LNCAP (cell line): ENCODE results near the gene RAB9B.

ENCODE experiments used
- TF ChIP-seq, protein P1 (sequence below): fragments of 450-650 bp; IDR thresholded peaks from 2 replicates; pipeline ENCODE4 v1.5.1; 2017; ENCODE audit warnings: mild to moderate bottlenecking

Gene RAB9B

GRCh38 chrX:103828529-103828928, 3.5 kb downstream of the RAB9B start:
- TF ChIP-seq, protein P1, sequence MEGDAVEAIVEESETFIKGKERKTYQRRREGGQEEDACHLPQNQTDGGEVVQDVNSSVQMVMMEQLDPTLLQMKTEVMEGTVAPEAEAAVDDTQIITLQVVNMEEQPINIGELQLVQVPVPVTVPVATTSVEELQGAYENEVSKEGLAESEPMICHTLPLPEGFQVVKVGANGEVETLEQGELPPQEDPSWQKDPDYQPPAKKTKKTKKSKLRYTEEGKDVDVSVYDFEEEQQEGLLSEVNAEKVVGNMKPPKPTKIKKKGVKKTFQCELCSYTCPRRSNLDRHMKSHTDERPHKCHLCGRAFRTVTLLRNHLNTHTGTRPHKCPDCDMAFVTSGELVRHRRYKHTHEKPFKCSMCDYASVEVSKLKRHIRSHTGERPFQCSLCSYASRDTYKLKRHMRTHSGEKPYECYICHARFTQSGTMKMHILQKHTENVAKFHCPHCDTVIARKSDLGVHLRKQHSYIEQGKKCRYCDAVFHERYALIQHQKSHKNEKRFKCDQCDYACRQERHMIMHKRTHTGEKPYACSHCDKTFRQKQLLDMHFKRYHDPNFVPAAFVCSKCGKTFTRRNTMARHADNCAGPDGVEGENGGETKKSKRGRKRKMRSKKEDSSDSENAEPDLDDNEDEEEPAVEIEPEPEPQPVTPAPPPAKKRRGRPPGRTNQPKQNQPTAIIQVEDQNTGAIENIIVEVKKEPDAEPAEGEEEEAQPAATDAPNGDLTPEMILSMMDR, result no peak

DNA sequence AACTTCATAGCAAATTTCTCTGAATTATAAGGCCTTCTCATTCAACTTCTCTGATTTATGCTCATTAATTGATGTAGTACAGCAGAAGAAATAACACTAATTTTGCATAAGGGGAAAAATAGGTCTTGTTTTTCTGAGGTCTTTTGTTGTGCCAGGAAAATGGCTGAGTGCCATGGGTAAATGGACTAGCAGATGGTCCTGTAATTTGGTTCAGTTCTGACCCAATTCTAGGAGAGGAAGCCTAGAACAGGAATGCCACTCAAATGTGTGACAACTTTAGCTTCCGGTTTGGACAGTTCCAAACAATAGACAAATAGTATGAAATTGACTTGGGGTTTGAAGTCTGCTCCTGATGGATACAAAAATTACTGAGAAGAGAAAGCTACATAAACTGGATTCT, 6.2 kb downstream of the RAB9B start:
- TF ChIP-seq, protein P1, result no peak

DNA sequence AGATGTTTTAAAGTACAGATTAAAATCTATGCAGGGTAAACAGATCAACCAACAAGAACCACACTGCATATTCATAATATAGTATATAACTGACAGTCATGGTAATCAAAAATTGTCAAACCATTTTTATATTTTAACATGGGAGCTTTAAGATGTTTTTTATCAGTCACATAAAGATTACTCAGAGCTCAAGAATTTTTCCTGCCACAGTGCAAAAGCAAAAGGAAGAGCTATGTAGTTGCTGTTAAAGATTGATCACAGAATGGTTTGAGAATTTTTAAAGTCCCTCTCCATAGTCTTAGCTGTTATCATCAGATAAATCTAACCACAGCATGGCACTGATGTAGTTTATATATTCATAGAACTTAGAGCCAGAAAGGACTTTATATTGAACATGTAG, 8.5 kb downstream of the RAB9B start:
- TF ChIP-seq, protein P1, result no peak

DNA sequence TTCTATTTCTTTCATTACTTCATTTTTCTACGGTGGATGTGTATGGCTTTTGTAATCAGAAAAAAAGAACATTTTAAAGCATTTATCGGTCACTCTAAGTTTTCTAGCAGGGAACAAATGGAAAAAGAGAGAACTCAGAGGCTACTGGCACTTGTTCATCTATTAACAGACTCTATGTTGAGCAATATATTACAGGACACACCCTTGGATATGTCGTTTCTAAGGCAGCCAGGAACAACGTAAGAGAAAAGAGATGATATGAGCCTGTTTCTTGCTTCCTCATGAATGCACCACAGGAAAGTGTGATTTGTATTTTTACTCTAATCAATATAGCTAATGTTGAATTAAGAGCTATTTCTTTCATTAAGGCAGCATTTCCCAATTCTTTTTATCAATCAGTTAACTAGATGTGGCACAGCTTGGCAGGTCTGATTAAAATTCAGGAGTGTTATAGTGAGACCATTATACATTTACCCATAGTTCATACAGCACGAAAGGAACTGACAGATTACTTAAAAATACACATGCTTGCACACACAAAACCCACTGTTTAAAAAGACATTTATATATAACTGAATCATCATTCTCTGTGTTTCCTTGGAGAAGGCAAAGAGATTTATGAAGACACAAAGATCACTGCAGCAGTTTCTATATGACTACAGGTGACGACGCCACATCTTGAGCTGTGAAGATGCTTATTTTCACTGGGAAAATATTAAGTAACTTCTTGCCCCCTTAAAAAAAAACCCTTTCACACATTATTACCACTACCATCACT, 13.0 kb downstream of the RAB9B start:
- TF ChIP-seq, protein P1, result no peak

- TF ChIP-seq, protein P1, result peak; percentile 35
Measured at GRCh38 chrX:103817502-103817901, 14.6 kb downstream of the RAB9B start.

DNA sequence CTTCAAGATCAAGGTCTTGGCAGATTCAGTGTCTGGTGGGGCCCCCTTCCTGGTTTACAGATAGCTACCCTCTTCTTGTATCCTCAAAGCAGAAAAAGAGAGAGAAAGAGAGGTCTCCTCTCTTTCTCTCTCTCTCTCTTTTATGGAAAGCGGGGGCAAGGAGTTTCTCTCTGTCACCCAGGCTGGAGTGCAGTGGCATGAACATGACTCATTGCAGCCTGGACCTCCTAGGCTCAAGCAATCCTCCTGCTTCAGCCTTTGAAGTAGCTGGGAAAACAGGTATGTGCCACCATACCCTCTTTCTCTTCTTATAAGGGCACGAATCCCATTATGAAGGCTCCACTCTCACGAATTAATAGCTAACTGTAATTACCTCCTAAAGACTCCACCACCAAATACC, 20.2 kb downstream of the RAB9B start:
- TF ChIP-seq, protein P1, result no peak

DNA sequence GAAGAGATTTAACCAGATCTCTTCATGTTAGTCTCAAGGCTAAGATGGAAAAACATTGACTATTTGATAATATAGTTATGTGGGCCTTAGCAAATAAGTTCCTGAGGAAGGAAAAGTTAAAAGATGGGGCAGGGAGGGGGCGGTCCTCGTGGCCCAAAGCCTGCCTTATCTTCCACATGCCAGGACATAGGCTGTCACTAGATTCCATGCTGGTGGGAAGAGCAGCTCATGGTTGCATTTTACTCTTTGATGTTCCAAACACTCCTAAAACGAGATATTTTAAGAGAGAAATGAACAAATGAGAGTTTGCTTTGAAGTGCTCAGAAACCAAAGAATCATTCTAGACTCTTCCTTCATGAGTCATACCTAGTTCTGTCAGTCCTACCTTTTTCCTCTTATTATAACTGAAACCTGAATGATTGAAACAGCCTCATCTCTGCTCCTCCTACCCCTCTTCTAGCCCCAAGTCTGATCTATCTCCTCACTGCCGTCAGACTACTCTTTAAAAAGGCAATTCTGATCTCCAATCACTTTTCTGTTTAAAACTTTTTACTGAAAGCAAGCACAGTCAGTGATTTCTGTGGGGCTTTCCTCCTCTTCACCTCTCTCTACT, 25.1 kb downstream of the RAB9B start:
- TF ChIP-seq, protein P1, result no peak
